OCI-LY1 (cell line): ENCODE data around the gene SLC19A1.

ENCODE experiments used
- H2AFZ ChIP-seq: fragments of 200-600 bp; sonication (generic), shearing (Covaris generic); 2 replicates; pipeline ENCODE4 v1.6.0; 2014; ENCODE audit warnings: antibody characterized with exemption, mild to moderate bottlenecking, low read length
- H3F3A ChIP-seq: fragments of 200-600 bp; sonication (generic), shearing (Covaris generic); 2 replicates; pipeline ENCODE4 v1.6.0; 2014; ENCODE audit warnings: mild to moderate bottlenecking, antibody characterized with exemption, low read length, moderate library complexity; ENCODE audit not compliant: insufficient read depth
- H3K27ac ChIP-seq: fragments of 200-600 bp; sonication (generic); 2 replicates; pipeline ENCODE4 v1.5.1; 2014; ENCODE audit warnings: low read length, mixed run types, mild to moderate bottlenecking, low read depth; ENCODE audit not compliant: poor library complexity, severe bottlenecking
- H3K27me3 ChIP-seq: fragments of 200-600 bp; sonication (generic); 2 replicates; pipeline ENCODE4 v1.6.0; 2014; ENCODE audit warnings: antibody characterized with exemption, mild to moderate bottlenecking, low read length, moderate library complexity; ENCODE audit not compliant: insufficient read depth
- H3K36me3 ChIP-seq: fragments of 200-600 bp; sonication (generic); 2 replicates; pipeline ENCODE4 v1.6.1; 2014; ENCODE audit warnings: mild to moderate bottlenecking, antibody characterized with exemption, low read length, moderate library complexity, mixed read lengths; ENCODE audit not compliant: insufficient read depth
- H3K4me1 ChIP-seq: fragments of 200-600 bp; sonication (generic); 2 replicates; pipeline ENCODE4 v1.5.1; 2014; ENCODE audit warnings: mild to moderate bottlenecking, low read length, moderate library complexity; ENCODE audit not compliant: insufficient read depth, severe bottlenecking
- H3K4me2 ChIP-seq: fragments of 200-600 bp; sonication (generic), shearing (Covaris generic); 2 replicates; pipeline ENCODE4 v1.6.1; 2014; ENCODE audit warnings: low read length
- H3K4me3 ChIP-seq: fragments of 200-600 bp; sonication (generic); 2 replicates; pipeline ENCODE4 v1.5.1; 2014; ENCODE audit warnings: low read length, low read depth, mild to moderate bottlenecking, mixed read lengths; ENCODE audit not compliant: poor library complexity, severe bottlenecking
- H3K79me2 ChIP-seq: fragments of 200-600 bp; shearing (Covaris generic); 2 replicates; pipeline ENCODE4 v1.6.1; 2016; ENCODE audit warnings: mixed run types, low read length, mixed read lengths; ENCODE audit not compliant: insufficient read depth
- H3K9ac ChIP-seq: fragments of 200-600 bp; sonication (generic), shearing (Covaris generic); 2 replicates; pipeline ENCODE4 v1.6.1; 2014; ENCODE audit warnings: mild to moderate bottlenecking, low read length, mixed read lengths
- H3K9me2 ChIP-seq: fragments of 200-600 bp; sonication (generic), shearing (Covaris generic); 2 replicates; pipeline ENCODE4 v1.6.1; 2014; ENCODE audit warnings: low read depth, mild to moderate bottlenecking, low read length, mixed read lengths
- H3K9me3 ChIP-seq: fragments of 200-600 bp; shearing (Covaris generic); 2 replicates; pipeline ENCODE4 v1.6.1; 2014; ENCODE audit warnings: low read length, mixed read lengths
- H4K20me1 ChIP-seq: fragments of 200-600 bp; sonication (generic), shearing (Covaris generic); 2 replicates; pipeline ENCODE4 v1.6.0; 2016; ENCODE audit warnings: mild to moderate bottlenecking, low read length; ENCODE audit not compliant: insufficient read depth
- CTCF ChIP-seq: fragments of 200-600 bp; sonication (generic), shearing (Covaris generic); IDR thresholded peaks from 2 replicates; pipeline ENCODE4 v1.5.1; 2017; ENCODE audit warnings: mild to moderate bottlenecking, antibody characterized with exemption, low read length, moderate library complexity, mixed read lengths
- EZH2 ChIP-seq: fragments of 200-600 bp; sonication (generic), shearing (Covaris generic); IDR thresholded peaks from 2 replicates; pipeline ENCODE4 v1.8.0; 2017; ENCODE audit warnings: borderline replicate concordance, mixed run types, mild to moderate bottlenecking, antibody characterized with exemption, low read length, moderate library complexity, mixed read lengths

Gene SLC19A1

GRCh38 chr21:45499970-45500577 is 42.2 kb downstream of the SLC19A1 start:
- no peak overlapping the region for H3K4me3 ChIP-seq

DNA sequence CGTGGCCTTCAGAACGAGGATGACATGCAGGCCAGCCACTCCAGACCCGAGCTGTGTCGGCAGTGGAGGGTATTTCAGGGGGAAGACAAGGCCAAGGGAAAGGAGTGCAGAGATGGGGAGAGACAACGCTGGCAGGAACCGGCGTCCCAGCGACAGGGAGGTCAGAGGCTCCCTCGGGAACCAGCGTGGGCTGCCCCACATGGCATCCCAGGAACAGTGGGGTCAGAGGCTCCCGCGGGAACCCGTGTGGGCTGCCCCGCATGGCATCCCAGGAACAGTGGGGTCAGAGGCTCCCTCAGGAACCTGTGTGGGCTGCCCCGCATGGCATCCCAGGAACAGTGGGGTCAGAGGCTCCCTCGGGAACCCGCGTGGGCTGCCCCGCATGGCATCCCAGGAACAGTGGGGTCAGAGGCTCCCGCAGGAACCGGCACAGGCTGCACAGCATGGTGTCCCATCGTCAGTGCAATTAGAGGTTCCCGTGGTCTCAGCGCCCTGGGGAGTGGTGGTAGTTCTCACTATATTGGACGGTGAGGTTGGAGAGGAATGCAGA is 43.0 kb downstream of the SLC19A1 start:
- H3K27me3 ChIP-seq, result no peaks in the 10 kb centered on the region
- no peaks in the 10 kb centered on the region for H3F3A ChIP-seq
- H3K79me2 ChIP-seq, result no peaks in the 10 kb centered on the region
- no peaks in the 10 kb centered on the region for H3K9me2 ChIP-seq
- no peak for TF ChIP-seq EZH2
- H3K4me2 ChIP-seq, result no peak overlapping the region
- H3K4me1 ChIP-seq, result no peaks in the 10 kb centered on the region
- no peak overlapping the region for H2AFZ ChIP-seq
- no peak overlapping the region for H3K27ac ChIP-seq
- no peaks in the 10 kb centered on the region for H3K36me3 ChIP-seq
- no peak overlapping the region for H3K4me3 ChIP-seq
- H3K9me3 ChIP-seq, result no peaks in the 10 kb centered on the region
- H4K20me1 ChIP-seq, result no peaks in the 10 kb centered on the region
- no peak overlapping the region for H3K9ac ChIP-seq

More at GRCh38 chr21:45499970-45500577, 42.2 kb downstream of the SLC19A1 start:
- Histone ChIP-seq H3K9ac (no peak overlapping the region), H3K27me3 (no peaks in the 10 kb centered on the region), H3K4me1 (no peaks in the 10 kb centered on the region), H4K20me1 (no peaks in the 10 kb centered on the region), H3K9me2 (no peaks in the 10 kb centered on the region), H3K36me3 (no peaks in the 10 kb centered on the region), H3F3A (no peaks in the 10 kb centered on the region), H3K27ac (no peak overlapping the region), H2AFZ (no peak overlapping the region), H3K9me3 (no peaks in the 10 kb centered on the region), H3K79me2 (no peaks in the 10 kb centered on the region), H3K4me2 (no peak overlapping the region)
- no peak for TF ChIP-seq EZH2

- Histone ChIP-seq H3K4me2 (no peak overlapping the region), H3K36me3 (no peaks in the 10 kb centered on the region), H3K9ac (no peak overlapping the region), H4K20me1 (no peaks in the 10 kb centered on the region), H3F3A (no peaks in the 10 kb centered on the region), H2AFZ (no peak overlapping the region), H3K9me3 (no peaks in the 10 kb centered on the region), H3K4me1 (no peaks in the 10 kb centered on the region), H3K79me2 (no peaks in the 10 kb centered on the region), H3K4me3 (no peak overlapping the region), H3K27me3 (no peaks in the 10 kb centered on the region), H3K9me2 (no peaks in the 10 kb centered on the region), H3K27ac (no peak overlapping the region)
- TF ChIP-seq CTCF, result no peak
- TF ChIP-seq EZH2, result no peak
Measured at GRCh38 chr21:45498646-45499000, 43.6 kb downstream of the SLC19A1 start.

DNA sequence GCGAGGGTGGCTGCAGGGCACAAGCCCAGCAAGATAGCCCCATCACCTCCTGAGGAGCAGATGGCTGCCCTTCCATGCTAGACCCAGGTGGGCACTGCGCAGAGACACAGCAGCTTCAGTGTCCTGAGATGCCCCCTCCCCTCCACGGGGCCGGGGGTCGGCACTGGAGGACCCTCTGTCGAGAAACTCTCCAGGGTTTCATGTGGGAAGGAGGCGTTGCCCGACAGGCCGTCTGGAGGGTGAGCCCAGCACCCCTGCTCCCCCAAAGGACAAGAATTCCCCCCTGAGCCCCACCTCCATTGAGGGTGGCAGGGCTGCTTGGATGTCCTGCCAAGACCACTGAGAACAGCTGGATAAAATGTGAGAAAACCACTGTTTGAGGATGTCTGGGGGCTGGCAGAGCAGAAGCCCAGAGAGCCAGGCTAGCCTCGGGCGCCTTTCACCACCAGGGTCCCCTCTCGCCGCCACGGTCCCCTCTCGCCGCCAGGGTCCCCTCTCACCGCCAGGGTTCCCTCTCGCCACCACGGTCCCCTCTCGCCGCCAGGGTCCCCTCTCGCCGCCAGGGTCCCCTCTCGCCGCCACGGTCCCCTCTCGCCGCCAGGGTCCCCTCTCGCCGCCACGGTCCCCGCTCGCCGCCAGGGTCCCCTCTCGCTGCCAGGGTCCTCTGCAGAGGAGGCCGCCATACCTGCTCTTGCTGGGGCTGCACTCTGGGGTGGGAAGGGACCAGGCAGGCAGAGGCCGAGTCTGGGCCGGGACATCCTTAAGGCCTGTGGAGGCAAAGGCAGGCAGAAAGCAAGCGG is 44.2 kb downstream of the SLC19A1 start:
- no peaks in the 10 kb centered on the region for H3K36me3 ChIP-seq

More for the DNA sequence above, 44.2 kb downstream of the SLC19A1 start:
- Histone ChIP-seq H3K9me3 (no peaks in the 10 kb centered on the region), H3K9ac (no peak overlapping the region), H3K27me3 (no peaks in the 10 kb centered on the region), H2AFZ (no peak overlapping the region), H3K4me3 (no peak overlapping the region), H4K20me1 (no peaks in the 10 kb centered on the region), H3F3A (no peaks in the 10 kb centered on the region), H3K27ac (no peak overlapping the region), H3K9me2 (no peaks in the 10 kb centered on the region), H3K4me1 (no peaks in the 10 kb centered on the region), H3K79me2 (no peaks in the 10 kb centered on the region), H3K4me2 (no peak overlapping the region)
- TF ChIP-seq CTCF, result no peak
- no peak for TF ChIP-seq EZH2
